ENCODE results near the gene WDR72. TPM values are rescaled to one million over a fixed set of nuclear protein-coding genes. Genes with fewer than 3 reads are reported as not detected.

Gene WDR72
- total and polyA plus RNA-seq, 2 of the 8 experiments (the other 6 are each of a cell fraction or from before 2014, with no cell fraction given): 1.2 to 1.9 TPM

GRCh38 chr15:53670701-53671100 is 88.8 kb downstream of the WDR72 start:
- Histone ChIP-seq H3K18ac (ENCODE audit: extremely low read depth, low read length) (no peak overlapping the region), H4K5ac (ENCODE audit: insufficient read length, low read depth, low read length) (no peak overlapping the region), H3K9ac (replicated peaks in 1 of 4; ENCODE audit: extremely low read depth in 1 of 4, low read depth in 3 of 4, low read length in 3 of 4) (no peak overlapping the region), H3K23ac (ENCODE audit: insufficient read length) (no peak overlapping the region), H3K36me3 (ENCODE audit: control insufficient read depth in 2 of 4, insufficient read depth in 4 of 4, low read length in 3 of 4) (no peaks in the 10 kb centered on the region), H3K4me2 (ENCODE audit: insufficient read depth in 1 of 2, low read depth in 2 of 2, low read length in 2 of 2) (no peak overlapping the region), H3K27me3 (replicated peaks in 1 of 4; ENCODE audit: control insufficient read depth in 3 of 4, extremely low read depth in 1 of 4, insufficient read depth in 3 of 4, low read length in 3 of 4) (no peaks in the 10 kb centered on the region), H3K4me1 (replicated peaks in 1 of 4; ENCODE audit: control insufficient read depth in 3 of 4, insufficient read depth in 4 of 4, low read length in 3 of 4) (no peaks in the 10 kb centered on the region), H3K23me2 (ENCODE audit: low read depth, low read length) (no peaks in the 10 kb centered on the region; the same call in 1 of the 2 replicates), H2AFZ (ENCODE audit: low read length) (no peak overlapping the region), H4K91ac (replicated peaks; ENCODE audit: insufficient read length, low read length) (no peak overlapping the region), H2BK120ac (replicated peaks; ENCODE audit: low read depth, low read length) (no peak overlapping the region), H3K27ac (ENCODE audit: low read depth, low read length) (no peak overlapping the region), H2BK15ac (ENCODE audit: low read length) (no peak overlapping the region), H3K79me2 (ENCODE audit: control insufficient read depth in 1 of 2, insufficient read depth in 2 of 2, low read length in 2 of 2) (no peaks in the 10 kb centered on the region), H3K9me3 (ENCODE audit: insufficient read depth in 2 of 2, low read depth in 1 of 2, low read length in 1 of 2) (no peaks in the 10 kb centered on the region), H3K4me3 (ENCODE audit: extremely low read depth in 1 of 4, insufficient read depth in 2 of 4, low read depth in 3 of 4, low read length in 4 of 4) (no peak overlapping the region), H3K4ac (replicated peaks; ENCODE audit: insufficient read length, low read depth, low read length) (no peak overlapping the region), H3K56ac (replicated peaks; ENCODE audit: insufficient read length, low read depth, low read length) (no peak overlapping the region), H4K8ac (ENCODE audit: extremely low read depth, insufficient read depth, low read length) (no peak overlapping the region), H2AK5ac (ENCODE audit: low read depth, low read length) (no peak overlapping the region), H4K20me1 (replicated peaks in 1 of 2; ENCODE audit: control insufficient read depth in 1 of 2, insufficient read depth in 2 of 2, low read length in 2 of 2) (no peaks in the 10 kb centered on the region), H2BK5ac (ENCODE audit: low read depth, low read length) (no peak overlapping the region), H2BK12ac (ENCODE audit: low read depth, low read length) (no peak overlapping the region), H2BK20ac (ENCODE audit: low read length) (no peak overlapping the region), H3K79me1 (ENCODE audit: low read depth, low read length) (no peaks in the 10 kb centered on the region), H3K14ac (ENCODE audit: insufficient read length) (no peak overlapping the region)
- 93% methylated on average over 3 of the region's 3 CpGs; no CpG with 5 or more reads in 1 of the 2 experiments for WGBS, 2 experiments (ENCODE audit: extremely low coverage in 1 of 2, insufficient coverage in 1 of 2, insufficient read length in 1 of 2, insufficient replicate concordance in 2 of 2, low coverage in 1 of 2, low lambda C conversion rate in 2 of 2, missing lambda C conversion rate in 1 of 2)
- no peak for FAIRE-seq
- ChIA-PET CTCF (ENCODE audit: partially characterized antibody) (no interaction called here), POLR2A (ENCODE audit: partially characterized antibody) (no interaction called here)
- no peak for DNase-seq (ENCODE audit: low read depth in 1 of 2, low spot score in 2 of 2)
- TF ChIP-seq EP300 (IDR thresholded peaks at IDR 0.05; ENCODE audit: borderline replicate concordance in 1 of 2, low read depth in 2 of 2, low read length in 2 of 2) (no peak), CBX8 (IDR thresholded peaks at IDR 0.05; ENCODE audit: borderline replicate concordance, low read depth, low read length) (no peak), MAX (IDR thresholded peaks at IDR 0.05) (no peak), EZH2 (IDR thresholded peaks at IDR 0.05; ENCODE audit: low read depth, low read length, severe bottlenecking) (no peak), RBBP5 (IDR thresholded peaks at IDR 0.05; ENCODE audit: borderline replicate concordance, low read depth, low read length) (no peak), BRCA1 (IDR thresholded peaks at IDR 0.05; ENCODE audit: low read depth, low read length) (no peak), USF2 (IDR thresholded peaks at IDR 0.05; ENCODE audit: low read length) (no peak)
- TF ChIP-seq, protein P1, sequence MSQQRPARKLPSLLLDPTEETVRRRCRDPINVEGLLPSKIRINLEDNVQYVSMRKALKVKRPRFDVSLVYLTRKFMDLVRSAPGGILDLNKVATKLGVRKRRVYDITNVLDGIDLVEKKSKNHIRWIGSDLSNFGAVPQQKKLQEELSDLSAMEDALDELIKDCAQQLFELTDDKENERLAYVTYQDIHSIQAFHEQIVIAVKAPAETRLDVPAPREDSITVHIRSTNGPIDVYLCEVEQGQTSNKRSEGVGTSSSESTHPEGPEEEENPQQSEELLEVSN (IDR thresholded peaks at IDR 0.05): no peak
